GM18907 (cell line): ENCODE results near the gene PPARA.
"Not testable (repeated sequence)": the region's sequence is repeated elsewhere in the genome, so short reads cannot be mapped to it uniquely, and the experiment has no call there.

Experiments used
- ATAC-seq: cut with Tn5 transposase; IDR thresholded peaks from one replicate; pipeline ENCODE4 v1.9.1; 2021; ENCODE audit warnings: mild to moderate bottlenecking, moderate library complexity; ENCODE audit not compliant: unreplicated experiment

Gene PPARA

GRCh38 chr22:46125816-46126765 is 24.2 kb upstream of the PPARA start:
- no peak for ATAC-seq

GRCh38 chr22:46126853-46127385 is 23.4 kb upstream of the PPARA start:
- ATAC-seq: no peak

GRCh38 chr22:46127556-46127955 is 22.8 kb upstream of the PPARA start:
- no peak for ATAC-seq

GRCh38 chr22:46128606-46129005 is 21.7 kb upstream of the PPARA start:
- ATAC-seq: no peak

GRCh38 chr22:46129390-46130041 is 20.8 kb upstream of the PPARA start:
- no peak for ATAC-seq

GRCh38 chr22:46131151-46131587 is 19.2 kb upstream of the PPARA start:
- ATAC-seq: no peak

- ATAC-seq: not testable (repeated sequence)
Measured at GRCh38 chr22:46132193-46132829, 18.0 kb upstream of the PPARA start.

GRCh38 chr22:46132830-46133587 is 17.3 kb upstream of the PPARA start:
- ATAC-seq: no peak

- no peak for ATAC-seq
Measured at GRCh38 chr22:46133588-46133855, 16.8 kb upstream of the PPARA start.

- no peak for ATAC-seq
Measured at GRCh38 chr22:46134111-46134705, 16.1 kb upstream of the PPARA start.

- no peak for ATAC-seq
Measured at GRCh38 chr22:46135611-46136485, 14.5 kb upstream of the PPARA start.

GRCh38 chr22:46136486-46137217 is 13.7 kb upstream of the PPARA start:
- no peak for ATAC-seq

- ATAC-seq: no peak
Measured at GRCh38 chr22:46137218-46137766, 13.0 kb upstream of the PPARA start.

- no peak for ATAC-seq
Measured at GRCh38 chr22:46138058-46138797, 12.1 kb upstream of the PPARA start.

GRCh38 chr22:46139417-46139816 is 10.9 kb upstream of the PPARA start:
- ATAC-seq: not testable (repeated sequence)

GRCh38 chr22:46139895-46140350 is 10.4 kb upstream of the PPARA start:
- no peak for ATAC-seq

- ATAC-seq: no peak
Measured at GRCh38 chr22:46140989-46141928, 9.1 kb upstream of the PPARA start.
